GM12892 (cell line): ENCODE data around the gene LSAMP.

ENCODE experiments used
- POLR2A ChIP-seq: IDR thresholded peaks from 2 replicates; pipeline ENCODE4 v1.6.1; 2011; ENCODE audit warnings: low read depth, low read length, control low read depth
- TAF1 ChIP-seq: IDR thresholded peaks from 2 replicates; pipeline ENCODE4 v1.6.1; 2011; ENCODE audit warnings: low read depth, mild to moderate bottlenecking, control low read depth, low read length, borderline replicate concordance

DNA sequence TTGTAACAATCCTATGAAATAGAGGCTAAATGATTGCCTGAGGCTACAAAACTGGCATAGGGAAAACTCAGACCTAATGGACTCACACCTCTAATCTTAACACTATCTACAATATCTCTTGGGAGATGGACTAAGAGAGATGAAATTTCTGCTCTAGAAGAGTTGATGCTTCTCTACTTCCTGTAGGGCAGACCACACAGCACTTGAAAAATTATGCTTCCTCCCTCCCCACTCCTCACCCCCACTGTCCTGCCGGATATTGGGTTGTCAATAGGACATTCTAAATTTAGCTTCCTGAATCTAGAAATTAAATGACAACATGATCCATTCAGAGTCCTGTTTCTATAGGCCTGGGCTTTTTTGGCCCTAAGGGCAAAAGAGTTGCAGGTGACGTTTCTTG lies 526.4 kb downstream of the LSAMP start:
- TF ChIP-seq POLR2A (no peak), TAF1 (no peak)
